H7 (cell line): ENCODE measurements around the gene DUSP5. TPM values are rescaled to one million over a fixed set of nuclear protein-coding genes. Genes with fewer than 3 reads are reported as not detected.
A peak's percentile ranks its signal among the peaks of the same experiment; 100 is the strongest.

Experiments
- DNase-seq: peaks from one replicate; pipeline ENCODE4 v3.0.0; 2012
- H3K27me3 ChIP-seq: 2 replicates; pipeline ENCODE4 v1.6.0; 2011; ENCODE audit warnings: mild to moderate bottlenecking, low read length; ENCODE audit not compliant: control insufficient read depth, insufficient read depth
- H3K36me3 ChIP-seq: replicated peaks from 2 replicates; pipeline ENCODE4 v1.5.1; 2011; ENCODE audit warnings: low read length; ENCODE audit not compliant: control insufficient read depth, insufficient read depth
- H3K4me3 ChIP-seq: 2 replicates; pipeline ENCODE4 v1.5.1; 2011; ENCODE audit warnings: low read depth, mild to moderate bottlenecking, control low read depth, low read length, moderate library complexity; ENCODE audit not compliant: insufficient read depth
- total RNA-seq: library from RNA; depleted of rRNA; stranded (reverse); fragments of >200 nt; shearing (Covaris generic); gene quantifications from 2 replicates; pipeline ENCODE4 v1.2.3, GENCODE V29; 2014; rRNA removed

The DUSP5 gene
- total RNA-seq, 1 experiment from 2014 or later: 24.9 TPM

- no peak overlapping the region for H3K4me3 ChIP-seq
- no peaks in the 10 kb centered on the region for H3K27me3 ChIP-seq
- DNase-seq: no peak
- H3K36me3 ChIP-seq: no peaks in the 10 kb centered on the region
Measured at GRCh38 chr10:110548002-110548401, 50.3 kb downstream of the DUSP5 start.

- DNase-seq: no peak
- H3K36me3 ChIP-seq: no peaks in the 10 kb centered on the region
- H3K27me3 ChIP-seq: no peaks in the 10 kb centered on the region
- no peak overlapping the region for H3K4me3 ChIP-seq
Measured at GRCh38 chr10:110549211-110549610, 51.5 kb downstream of the DUSP5 start.

- H3K4me3 ChIP-seq: no peak overlapping the region
- DNase-seq: peak; percentile 30
- H3K36me3 ChIP-seq: no peaks in the 10 kb centered on the region
- no peaks in the 10 kb centered on the region for H3K27me3 ChIP-seq
Measured at GRCh38 chr10:110553905-110554304, 56.2 kb downstream of the DUSP5 start.

GRCh38 chr10:110556296-110556695 is 58.6 kb downstream of the DUSP5 start:
- DNase-seq: no peak
- H3K4me3 ChIP-seq: no peak overlapping the region
- no peaks in the 10 kb centered on the region for H3K36me3 ChIP-seq
- no peaks in the 10 kb centered on the region for H3K27me3 ChIP-seq

GRCh38 chr10:110556969-110557601 is 59.4 kb downstream of the DUSP5 start:
- no peaks in the 10 kb centered on the region for H3K27me3 ChIP-seq
- H3K36me3 ChIP-seq: no peaks in the 10 kb centered on the region
- peak; percentile 47 for DNase-seq
- H3K4me3 ChIP-seq: no peak overlapping the region

- DNase-seq: no peak
- H3K36me3 ChIP-seq: no peaks in the 10 kb centered on the region
- H3K27me3 ChIP-seq: no peaks in the 10 kb centered on the region
- H3K4me3 ChIP-seq: no peak overlapping the region
Measured at GRCh38 chr10:110558041-110558440, 60.3 kb downstream of the DUSP5 start.

- Histone ChIP-seq H3K27me3 (no peaks in the 10 kb centered on the region), H3K4me3 (no peak overlapping the region), H3K36me3 (no peaks in the 10 kb centered on the region)
- no peak for DNase-seq
Measured at GRCh38 chr10:110560012-110560411, 62.3 kb downstream of the DUSP5 start.

Other genes starting within 250 kb of the DUSP5 start
- 9.1 and 9.6 TPM in 2 replicates for gene SMNDC1, start 193.0 kb upstream of the DUSP5 start, total RNA-seq
- 33.1 and 57.6 TPM in 2 replicates for gene SMC3, start 69.8 kb downstream of the DUSP5 start, total RNA-seq
- gene RBM20, start 146.4 kb downstream of the DUSP5 start, total RNA-seq: 0.15 and 0.52 TPM in 2 replicates